ENCODE data around the gene GAL.

- no peak for TF ChIP-seq CTCF (IDR thresholded peaks at IDR 0.05)
- no peak for TF ChIP-seq POLR2A (IDR thresholded peaks at IDR 0.05)
These were observed 23.2 kb downstream of the GAL start for GRCh38 chr11:68707527-68707926.
